Stimulated activated CD4-positive, alpha-beta T cell treated with anti-CD3 and anti-CD28 coated beads, Interleukin-4, amount 100 ng/mL, for 48 hours (primary cell): ENCODE measurements around the gene RPL10.

Experiments
- DNase-seq, 2 donors: peaks; one replicate each; pipeline ENCODE4 v3.0.0-alpha.2; 2020; ENCODE audit warnings: low read depth in 2 of 2

RPL10 gene

GRCh38 chrX:154362085-154362742, 36.0 kb upstream of the RPL10 start:
- DNase-seq: no peak

GRCh38 chrX:154363706-154364439, 34.3 kb upstream of the RPL10 start:
- DNase-seq: no peak

GRCh38 chrX:154365052-154365600, 33.1 kb upstream of the RPL10 start:
- DNase-seq: no peak

- DNase-seq: no peak
These were observed 32.0 kb upstream of the RPL10 start for GRCh38 chrX:154365997-154366665.

GRCh38 chrX:154366666-154367055, 31.5 kb upstream of the RPL10 start:
- DNase-seq: no peak

GRCh38 chrX:154367474-154368308, 30.5 kb upstream of the RPL10 start:
- no peak for DNase-seq

- DNase-seq: peak; percentile 80 to 89
These were observed 29.3 kb upstream of the RPL10 start for GRCh38 chrX:154368630-154369448.

GRCh38 chrX:154369449-154370299, 28.5 kb upstream of the RPL10 start:
- peak; percentile 51 to 59 for DNase-seq

- DNase-seq: no peak
These were observed 27.7 kb upstream of the RPL10 start for GRCh38 chrX:154370300-154371016.

GRCh38 chrX:154371017-154371788, 27.0 kb upstream of the RPL10 start:
- DNase-seq: peak; percentile 84 to 89

GRCh38 chrX:154371789-154372300, 26.3 kb upstream of the RPL10 start:
- DNase-seq: no peak

- no peak for DNase-seq
These were observed 25.6 kb upstream of the RPL10 start for GRCh38 chrX:154372612-154373022.

GRCh38 chrX:154373340-154374306, 24.6 kb upstream of the RPL10 start:
- no peak for DNase-seq

- DNase-seq: no peak
These were observed 23.6 kb upstream of the RPL10 start, which contains the start of gene FLNA for GRCh38 chrX:154374313-154375155. Gene FLNA (minus strand): TSS chrX:154374634. CDS start chrX:154371245, 3,389 bp downstream.

- DNase-seq: no peak
These were observed 23.0 kb upstream of the RPL10 start for GRCh38 chrX:154375156-154375504.

GRCh38 chrX:154376774-154377173, 21.4 kb upstream of the RPL10 start:
- DNase-seq: no peak
